ENCODE data around the gene SH3RF3. TPM values are rescaled to one million over a fixed set of nuclear protein-coding genes. Genes with fewer than 3 reads are reported as not detected.

Gene SH3RF3
- total RNA-seq, 1 experiment from 2014 or later: 0.98 TPM

GRCh38 chr2:109421642-109422041 lies 292.6 kb downstream of the SH3RF3 start:
- no peaks in the 10 kb centered on the region for H3K9me3 ChIP-seq
- Mint-ChIP-seq H3K9me3 (ENCODE audit: unreplicated experiment) (no peaks in the 10 kb centered on the region), H3K27me3 (ENCODE audit: insufficient read depth, unreplicated experiment) (no peaks in the 10 kb centered on the region), H3K4me3 (ENCODE audit: unreplicated experiment) (no peak overlapping the region), H3K4me1 (ENCODE audit: low read depth, unreplicated experiment) (peaks cover 12% of the 10 kb centered on the region), H3K36me3 (ENCODE audit: insufficient read depth, unreplicated experiment) (no peaks in the 10 kb centered on the region), H3K27ac (ENCODE audit: unreplicated experiment) (no peak overlapping the region)
- H3K4me1 ChIP-seq: peaks cover 13% of the 10 kb centered on the region
- no peaks in the 10 kb centered on the region for H3K27me3 ChIP-seq (replicated peaks; ENCODE audit: control insufficient read depth, insufficient read depth, low read length)
- TF ChIP-seq CTCF (IDR thresholded peaks at IDR 0.05; ENCODE audit: insufficient read depth in 1 of 2, low read depth in 1 of 2, low read length in 1 of 2, severe bottlenecking in 1 of 2, unreplicated experiment in 1 of 2): no peak
- no peak for DNase-seq
- H3K4me3 ChIP-seq (ENCODE audit: low read depth, low read length): no peak overlapping the region
- H3K36me3 ChIP-seq (ENCODE audit: control insufficient read depth, insufficient read depth, low read length): no peaks in the 10 kb centered on the region
- intact Hi-C loops (cut with micrococcal nuclease; ENCODE audit: unreplicated experiment): loop anchor here (5.0 kb wide), 1 partner anchor 91 kb away; no protein-coding TSS in a partner anchor
- POLR2A ChIA-PET: no interaction called here
- CTCF ChIA-PET: no interaction called here
- no TSS peak for BruUV-seq (replicated peaks)

GRCh38 chr2:109422071-109422757 lies 293.2 kb downstream of the SH3RF3 start:
- no peaks in the 10 kb centered on the region for H3K9me3 ChIP-seq
- CTCF ChIA-PET: no interaction called here
- POLR2A ChIA-PET: no interaction called here
- TF ChIP-seq CTCF (IDR thresholded peaks at IDR 0.05; ENCODE audit: insufficient read depth in 1 of 2, low read depth in 1 of 2, low read length in 1 of 2, severe bottlenecking in 1 of 2, unreplicated experiment in 1 of 2): no peak
- no peak overlapping the region for H3K4me3 Mint-ChIP-seq (ENCODE audit: unreplicated experiment)
- H3K36me3 Mint-ChIP-seq (ENCODE audit: insufficient read depth, unreplicated experiment): no peaks in the 10 kb centered on the region
- H3K27me3 Mint-ChIP-seq (ENCODE audit: insufficient read depth, unreplicated experiment): no peaks in the 10 kb centered on the region
- peaks cover 12% of the 10 kb centered on the region for H3K4me1 Mint-ChIP-seq (ENCODE audit: low read depth, unreplicated experiment)
- H3K4me3 ChIP-seq (ENCODE audit: low read depth, low read length): no peak overlapping the region
- intact Hi-C loops (cut with micrococcal nuclease; ENCODE audit: unreplicated experiment): loop anchor here (5.0 kb wide), 1 partner anchor 90 kb away; no protein-coding TSS in a partner anchor
- no peaks in the 10 kb centered on the region for H3K9me3 Mint-ChIP-seq (ENCODE audit: unreplicated experiment)
- no peak for DNase-seq
- H3K27me3 ChIP-seq (replicated peaks; ENCODE audit: control insufficient read depth, insufficient read depth, low read length): no peaks in the 10 kb centered on the region
- H3K4me1 ChIP-seq: peaks cover 10% of the 10 kb centered on the region
- H3K27ac Mint-ChIP-seq (ENCODE audit: unreplicated experiment): no peak overlapping the region
- no peaks in the 10 kb centered on the region for H3K36me3 ChIP-seq (ENCODE audit: control insufficient read depth, insufficient read depth, low read length)
- no TSS peak for BruUV-seq (replicated peaks)

- Mint-ChIP-seq H3K27me3 (ENCODE audit: insufficient read depth, unreplicated experiment) (no peaks in the 10 kb centered on the region), H3K36me3 (ENCODE audit: insufficient read depth, unreplicated experiment) (no peaks in the 10 kb centered on the region), H3K4me3 (ENCODE audit: unreplicated experiment) (no peak overlapping the region), H3K4me1 (ENCODE audit: low read depth, unreplicated experiment) (peaks cover 6% of the 10 kb centered on the region), H3K27ac (ENCODE audit: unreplicated experiment) (no peak overlapping the region), H3K9me3 (ENCODE audit: unreplicated experiment) (no peaks in the 10 kb centered on the region)
- Histone ChIP-seq H3K27me3 (replicated peaks; ENCODE audit: control insufficient read depth, insufficient read depth, low read length) (no peaks in the 10 kb centered on the region), H3K36me3 (ENCODE audit: control insufficient read depth, insufficient read depth, low read length) (no peaks in the 10 kb centered on the region), H3K4me3 (ENCODE audit: low read depth, low read length) (no peak overlapping the region), H3K9me3 (no peaks in the 10 kb centered on the region), H3K4me1 (peaks cover 3% of the 10 kb centered on the region; the same call in 1 of the 2 replicates)
- CTCF ChIA-PET: no interaction called here
- POLR2A ChIA-PET: no interaction called here
- DNase-seq: no peak
- intact Hi-C loops (cut with micrococcal nuclease; ENCODE audit: unreplicated experiment): loop anchor here (5.0 kb wide), 1 partner anchor 89 kb away; no protein-coding TSS in a partner anchor
- no TSS peak for BruUV-seq (replicated peaks)
- no peak for TF ChIP-seq CTCF (IDR thresholded peaks at IDR 0.05; ENCODE audit: insufficient read depth in 1 of 2, low read depth in 1 of 2, low read length in 1 of 2, severe bottlenecking in 1 of 2, unreplicated experiment in 1 of 2)
These were observed 293.9 kb downstream of the SH3RF3 start for GRCh38 chr2:109422758-109423500.

Data from Caco-2 (cell line).